Measurements from ENCODE around the gene NEMP1. TPM values are rescaled to one million over a fixed set of nuclear protein-coding genes. Genes with fewer than 3 reads are reported as not detected.

Gene NEMP1
- total and polyA plus RNA-seq, 2 of the 8 experiments (the other 6 are each of a cell fraction or from before 2014, with no cell fraction given) = 30.1 to 43.2 TPM

DNA sequence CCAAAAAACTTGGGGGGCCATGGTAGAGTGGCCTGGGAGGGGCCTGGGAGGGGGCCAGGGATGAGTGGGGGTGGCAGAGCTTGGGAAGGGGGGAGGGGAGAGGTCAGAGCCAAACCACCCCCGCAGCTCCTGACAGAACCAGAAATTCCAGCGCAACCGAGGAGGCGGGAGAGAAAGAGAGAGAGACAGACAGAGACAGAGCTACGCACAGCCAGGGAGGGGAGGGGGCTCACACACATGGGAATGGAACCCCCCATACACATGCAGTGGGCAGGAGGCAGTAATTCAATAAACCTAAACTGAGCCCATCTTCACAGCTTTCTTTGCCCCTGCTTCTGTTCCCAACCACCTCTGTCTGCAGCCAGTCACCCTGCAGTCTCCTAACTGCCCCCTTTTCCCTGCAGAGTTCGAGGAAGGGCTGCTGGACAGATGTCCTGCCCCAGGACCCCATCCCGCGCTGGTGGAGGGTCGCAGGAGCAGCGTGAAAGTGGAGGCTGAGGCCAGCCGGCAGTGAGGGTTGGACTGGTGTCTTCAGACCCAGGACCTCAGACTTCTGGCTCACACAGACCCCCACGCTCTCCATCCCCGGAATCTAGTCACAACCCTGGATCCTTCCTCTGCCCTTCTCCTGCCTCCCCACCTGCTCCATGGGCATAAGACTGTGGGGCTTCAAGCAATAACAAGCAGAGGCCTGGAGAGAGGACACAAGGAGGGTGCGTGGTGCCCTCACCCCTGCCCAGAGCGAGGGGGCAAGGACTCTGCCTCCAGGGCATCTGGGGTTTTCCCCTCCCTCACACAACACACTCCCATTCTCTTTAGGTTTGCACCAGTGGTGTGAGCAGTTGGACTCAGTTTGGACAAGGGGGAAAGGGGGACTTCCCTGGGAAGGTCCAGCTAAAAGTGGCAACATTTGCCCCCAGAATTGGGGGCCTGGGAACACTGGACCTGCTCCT is 15.9 kb upstream of the NEMP1 start:
- Histone ChIP-seq H3K4me1 (replicated peaks in 1 of 4; ENCODE audit: control insufficient read depth in 3 of 4, insufficient read depth in 4 of 4, low read length in 3 of 4) (peaks cover 0 to 27% (median 20%) of the 10 kb centered on the region in 4 experiments; a peak in 6 of 7 replicates), H3K9ac (replicated peaks in 1 of 4; ENCODE audit: extremely low read depth in 1 of 4, low read depth in 3 of 4, low read length in 3 of 4) (peak overlapping the region in 3 of 4 experiments; percentile 25 to 50 (median 26); a peak in 5 of 7 replicates), H3K4me3 (ENCODE audit: extremely low read depth in 1 of 4, insufficient read depth in 2 of 4, low read depth in 3 of 4, low read length in 4 of 4) (no peak overlapping the region; a peak in 1 of 8 replicates), H4K8ac (ENCODE audit: extremely low read depth, insufficient read depth, low read length) (peak overlapping the region; percentile 42; the same call in 1 of the 2 replicates), H3K14ac (ENCODE audit: insufficient read length) (no peak overlapping the region), H4K20me1 (replicated peaks in 1 of 2; ENCODE audit: control insufficient read depth in 1 of 2, insufficient read depth in 2 of 2, low read length in 2 of 2) (peaks cover 4 to 11% of the 10 kb centered on the region in 2 experiments), H3K79me2 (ENCODE audit: control insufficient read depth in 1 of 2, insufficient read depth in 2 of 2, low read length in 2 of 2) (peaks cover 0 to 16% of the 10 kb centered on the region in 2 experiments; a peak in 1 of 4 replicates), H2BK120ac (replicated peaks; ENCODE audit: low read depth, low read length) (no peak overlapping the region), H3K18ac (ENCODE audit: extremely low read depth, low read length) (no peak overlapping the region), H4K91ac (replicated peaks; ENCODE audit: insufficient read length, low read length) (peak overlapping the region; percentile 17), H2BK15ac (ENCODE audit: low read length) (no peak overlapping the region), H3K27ac (ENCODE audit: low read depth, low read length) (peak overlapping the region; percentile 57; the same call in 1 of the 2 replicates), H3K4ac (replicated peaks; ENCODE audit: insufficient read length, low read depth, low read length) (peak overlapping the region; percentile 30), H3K23ac (ENCODE audit: insufficient read length) (no peak overlapping the region), H2BK5ac (ENCODE audit: low read depth, low read length) (peak overlapping the region; percentile 87), H3K79me1 (ENCODE audit: low read depth, low read length) (peaks cover 4% of the 10 kb centered on the region), H3K56ac (replicated peaks; ENCODE audit: insufficient read length, low read depth, low read length) (peak overlapping the region; percentile 49), H2BK20ac (ENCODE audit: low read length) (no peak overlapping the region), H3K36me3 (ENCODE audit: control insufficient read depth in 2 of 4, insufficient read depth in 4 of 4, low read length in 3 of 4) (peaks cover 9 to 32% (median 18%) of the 10 kb centered on the region in 4 experiments), H2BK12ac (ENCODE audit: low read depth, low read length) (peak overlapping the region; percentile 60; the same call in 1 of the 2 replicates), H3K4me2 (ENCODE audit: insufficient read depth in 1 of 2, low read depth in 2 of 2, low read length in 2 of 2) (peak overlapping the region; percentile 53 to 64), H4K5ac (ENCODE audit: insufficient read length, low read depth, low read length) (peak overlapping the region; percentile 1), H3K27me3 (replicated peaks in 1 of 4; ENCODE audit: control insufficient read depth in 3 of 4, extremely low read depth in 1 of 4, insufficient read depth in 3 of 4, low read length in 3 of 4) (no peaks in the 10 kb centered on the region), H2AFZ (ENCODE audit: low read length) (no peak overlapping the region), H3K9me3 (ENCODE audit: insufficient read depth in 2 of 2, low read depth in 1 of 2, low read length in 1 of 2) (no peaks in the 10 kb centered on the region), H3K23me2 (ENCODE audit: low read depth, low read length) (peaks cover 5% of the 10 kb centered on the region; the same call in 1 of the 2 replicates), H2AK5ac (ENCODE audit: low read depth, low read length) (no peak overlapping the region)
- WGBS, 2 experiments (ENCODE audit: extremely low coverage in 1 of 2, insufficient coverage in 1 of 2, insufficient read length in 1 of 2, insufficient replicate concordance in 2 of 2, low coverage in 1 of 2, low lambda C conversion rate in 2 of 2, missing lambda C conversion rate in 1 of 2) = 86% methylated on average over 10 of the region's 15 CpGs; no CpG with 5 or more reads in 1 of the 2 experiments
- no peak for DNase-seq (ENCODE audit: low read depth in 1 of 2, low spot score in 2 of 2)
- FAIRE-seq = no peak
- POLR2A ChIA-PET (ENCODE audit: partially characterized antibody) = interaction anchor here (0.6 to 16.5 kb wide), 16 partner anchors 13 to 365 kb away, joined by 3 to 352 read pairs (median 4); partner anchors contain the start of genes GLI1, LRP1, NEMP1 and SHMT2
- TF ChIP-seq TAF1 (IDR thresholded peaks at IDR 0.05; ENCODE audit: low read depth, low read length) (peak; percentile 8; the same call in 1 of the 2 replicates), FOSL1 (IDR thresholded peaks at IDR 0.05; ENCODE audit: insufficient read depth, low read depth, low read length) (no peak), POLR2AphosphoS5 (IDR thresholded peaks at IDR 0.05; ENCODE audit: low read depth, low read length) (0 out of 2 replicates have a peak, but pooled peaks have one; percentile 41), TEAD4 (IDR thresholded peaks at IDR 0.05; ENCODE audit: low read depth, low read length) (peak; percentile 43; the same call in 1 of the 2 replicates), ASH2L (IDR thresholded peaks at IDR 0.05; ENCODE audit: low read length) (no peak)
- CTCF ChIA-PET (ENCODE audit: partially characterized antibody) = interaction anchor here (0.7 to 14.0 kb wide), 21 partner anchors 12 to 183 kb away, joined by 3 to 325 read pairs (median 5); partner anchors contain the start of genes LRP1, NEMP1, STAT6 and TAC3
